GM18868 (cell line): ENCODE data around the gene EFHC1.

Experiments used
- ATAC-seq: cut with Tn5 transposase; IDR thresholded peaks from one replicate; pipeline ENCODE4 v1.9.1; 2021; ENCODE audit warnings: mild to moderate bottlenecking, moderate library complexity; ENCODE audit not compliant: unreplicated experiment

The EFHC1 gene

GRCh38 chr6:52395969-52396368 is 24.2 kb upstream of the EFHC1 start:
- no peak for ATAC-seq

GRCh38 chr6:52399511-52400312 is 20.4 kb upstream of the EFHC1 start:
- peak; percentile 59 for ATAC-seq

GRCh38 chr6:52400313-52401041 is 19.7 kb upstream of the EFHC1 start:
- no peak for ATAC-seq

GRCh38 chr6:52403086-52403485 is 17.1 kb upstream of the EFHC1 start:
- ATAC-seq, result no peak

- no peak for ATAC-seq
Measured at GRCh38 chr6:52403627-52404026, 16.5 kb upstream of the EFHC1 start.

- ATAC-seq, result no peak
Measured at GRCh38 chr6:52405243-52405642, 14.9 kb upstream of the EFHC1 start.

- ATAC-seq, result peak; percentile 80
Measured at GRCh38 chr6:52407467-52407866, 12.7 kb upstream of the EFHC1 start.

GRCh38 chr6:52409499-52409898 is 10.6 kb upstream of the EFHC1 start:
- no peak for ATAC-seq

- ATAC-seq, result no peak
Measured at GRCh38 chr6:52410979-52411378, 9.2 kb upstream of the EFHC1 start.

- no peak for ATAC-seq
Measured at GRCh38 chr6:52411911-52412310, 8.2 kb upstream of the EFHC1 start.

- no peak for ATAC-seq
Measured at GRCh38 chr6:52415333-52415732, 4.8 kb upstream of the EFHC1 start.

- ATAC-seq, result no peak
Measured at GRCh38 chr6:52415917-52416628, 4.1 kb upstream of the EFHC1 start.

- no peak for ATAC-seq
Measured at GRCh38 chr6:52416629-52417151, 3.5 kb upstream of the EFHC1 start.

- no peak for ATAC-seq
Measured at GRCh38 chr6:52417675-52418111, 2.4 kb upstream of the EFHC1 start.

- no peak for ATAC-seq
Measured at GRCh38 chr6:52418606-52419005, 1.5 kb upstream of the EFHC1 start.

GRCh38 chr6:52420668-52421358 is 671 bp downstream of the EFHC1 start:
- no peak for ATAC-seq

- ATAC-seq, result no peak
Measured at GRCh38 chr6:52422156-52422555, 2.0 kb downstream of the EFHC1 start.

GRCh38 chr6:52423448-52423847 is 3.3 kb downstream of the EFHC1 start:
- no peak for ATAC-seq

- no peak for ATAC-seq
Measured at GRCh38 chr6:52423971-52424381, 3.8 kb downstream of the EFHC1 start.

- no peak for ATAC-seq
Measured at GRCh38 chr6:52424513-52424912, 4.4 kb downstream of the EFHC1 start.

- no peak for ATAC-seq
Measured at GRCh38 chr6:52426667-52427066, 6.5 kb downstream of the EFHC1 start.
